OCI-LY3 (cell line): ENCODE results near the gene LRRC56.

ENCODE experiments used
- H2AFZ ChIP-seq: fragments of 200-600, 300-600 bp; shearing (Covaris generic); 2 replicates; pipeline ENCODE4 v1.6.0; 2014; ENCODE audit warnings: antibody characterized with exemption, low read depth, low read length
- H3K27ac ChIP-seq: fragments of 200-600, 300-600 bp; sonication (generic); 2 replicates; pipeline ENCODE4 v1.5.1; 2014; ENCODE audit warnings: mild to moderate bottlenecking, low read length, moderate library complexity, mixed read lengths
- H3K27me3 ChIP-seq: fragments of 200-600, 300-600 bp; sonication (generic); 2 replicates; pipeline ENCODE4 v1.6.1; 2014; ENCODE audit warnings: low read depth, low read length, mixed read lengths
- H3K36me3 ChIP-seq: fragments of 200-600, 300-600 bp; sonication (generic); replicated peaks from 2 replicates; pipeline ENCODE3; 2014; ENCODE audit warnings: low read depth, low read length, mixed read lengths
- H3K4me1 ChIP-seq: fragments of 300-600, 200-600 bp; sonication (generic); 2 replicates; pipeline ENCODE4 v1.6.1; 2014; ENCODE audit warnings: low read length, mixed read lengths
- H3K4me2 ChIP-seq: fragments of 200-600, 300-600 bp; sonication (generic); 2 replicates; pipeline ENCODE4 v1.6.1; 2014; ENCODE audit warnings: low read length, mixed read lengths
- H3K4me3 ChIP-seq: fragments of 300-600, 200-600 bp; sonication (generic); 2 replicates; pipeline ENCODE4 v1.5.1; 2014; ENCODE audit warnings: antibody characterized with exemption, mild to moderate bottlenecking, low read length, moderate library complexity
- H3K79me2 ChIP-seq: fragments of 300-600, 200-600 bp; shearing (Covaris generic); 2 replicates; pipeline ENCODE4 v1.6.1; 2014; ENCODE audit warnings: mild to moderate bottlenecking, low read length, mixed read lengths
- H3K9ac ChIP-seq: fragments of 300-600, 200-600 bp; shearing (Covaris generic); 2 replicates; pipeline ENCODE4 v1.6.0; 2014; ENCODE audit warnings: mild to moderate bottlenecking, low read length, moderate library complexity
- H3K9me3 ChIP-seq: fragments of 200-600, 300-600 bp; shearing (Covaris generic); 2 replicates; pipeline ENCODE4 v1.6.1; 2014; ENCODE audit warnings: low read length, mixed read lengths; ENCODE audit not compliant: insufficient read depth
- H4K20me1 ChIP-seq: fragments of 200-600, 300-600 bp; sonication (generic); 2 replicates; pipeline ENCODE4 v1.6.1; 2016; ENCODE audit warnings: low read length, mixed read lengths; ENCODE audit not compliant: insufficient read depth
- EZH2phosphoT487 ChIP-seq: fragments of 200-600 bp; shearing (Covaris generic); IDR thresholded peaks from 2 replicates; pipeline ENCODE4 v1.6.1; 2018; ENCODE audit warnings: antibody characterized with exemption, mixed run types, low read depth
- TF ChIP-seq, protein P1 (sequence below): fragments of 200-600, 300-600 bp; sonication (generic); IDR thresholded peaks from 2 replicates; pipeline ENCODE4 v1.5.1; 2014; ENCODE audit warnings: antibody characterized with exemption, low read length, low read depth

Gene LRRC56

DNA sequence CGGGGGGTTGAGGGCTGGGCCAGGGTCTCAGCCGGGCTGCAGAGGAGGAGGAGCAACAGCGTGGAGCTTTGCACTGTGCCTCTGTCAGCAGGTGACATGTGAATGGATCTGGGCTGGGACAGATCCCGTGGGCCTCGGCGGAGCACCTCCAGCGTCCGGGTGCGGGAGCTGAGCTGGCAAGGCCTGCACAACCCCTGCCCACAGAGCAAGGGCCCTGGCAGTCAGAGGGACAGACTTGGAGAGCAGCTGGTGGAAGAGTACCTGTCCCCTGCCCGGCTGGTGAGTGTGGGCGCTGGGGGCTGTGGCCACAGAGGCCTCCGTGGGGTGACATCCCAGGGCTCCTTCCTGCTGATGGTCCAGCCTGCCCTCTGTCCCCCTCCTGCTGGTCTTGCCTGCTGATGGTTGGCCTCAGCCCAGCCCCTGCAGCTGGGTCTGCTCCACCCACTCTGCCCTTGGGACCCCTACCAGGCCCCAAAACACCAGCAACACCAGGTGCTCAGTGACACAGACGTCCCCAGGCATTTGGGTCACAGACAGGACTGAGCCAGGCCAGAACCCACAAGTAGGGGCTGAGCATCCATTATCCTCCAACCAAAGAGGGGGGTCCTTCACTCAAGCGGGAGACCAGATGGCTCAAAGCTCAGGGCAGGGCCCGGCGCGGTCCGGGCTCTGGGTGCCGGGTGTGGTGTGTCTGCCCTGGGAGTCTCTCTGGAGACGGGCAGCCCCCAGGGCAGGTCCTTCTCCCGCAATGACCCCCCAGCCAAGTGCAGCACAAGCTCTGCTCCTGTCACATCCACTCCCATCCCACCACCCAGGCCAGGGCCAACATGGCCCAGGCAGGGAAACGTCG lies 3.5 kb downstream of the LRRC56 start:
- no peaks in the 10 kb centered on the region for H4K20me1 ChIP-seq
- H3K27ac ChIP-seq = no peak overlapping the region
- TF ChIP-seq, protein P1, sequence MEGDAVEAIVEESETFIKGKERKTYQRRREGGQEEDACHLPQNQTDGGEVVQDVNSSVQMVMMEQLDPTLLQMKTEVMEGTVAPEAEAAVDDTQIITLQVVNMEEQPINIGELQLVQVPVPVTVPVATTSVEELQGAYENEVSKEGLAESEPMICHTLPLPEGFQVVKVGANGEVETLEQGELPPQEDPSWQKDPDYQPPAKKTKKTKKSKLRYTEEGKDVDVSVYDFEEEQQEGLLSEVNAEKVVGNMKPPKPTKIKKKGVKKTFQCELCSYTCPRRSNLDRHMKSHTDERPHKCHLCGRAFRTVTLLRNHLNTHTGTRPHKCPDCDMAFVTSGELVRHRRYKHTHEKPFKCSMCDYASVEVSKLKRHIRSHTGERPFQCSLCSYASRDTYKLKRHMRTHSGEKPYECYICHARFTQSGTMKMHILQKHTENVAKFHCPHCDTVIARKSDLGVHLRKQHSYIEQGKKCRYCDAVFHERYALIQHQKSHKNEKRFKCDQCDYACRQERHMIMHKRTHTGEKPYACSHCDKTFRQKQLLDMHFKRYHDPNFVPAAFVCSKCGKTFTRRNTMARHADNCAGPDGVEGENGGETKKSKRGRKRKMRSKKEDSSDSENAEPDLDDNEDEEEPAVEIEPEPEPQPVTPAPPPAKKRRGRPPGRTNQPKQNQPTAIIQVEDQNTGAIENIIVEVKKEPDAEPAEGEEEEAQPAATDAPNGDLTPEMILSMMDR = no peak
- TF ChIP-seq EZH2phosphoT487 = no peak
- H3K4me1 ChIP-seq = peaks cover 14% of the 10 kb centered on the region; the same call in 1 of the 2 replicates
- H2AFZ ChIP-seq = no peak overlapping the region
- H3K79me2 ChIP-seq = no peaks in the 10 kb centered on the region
- no peaks in the 10 kb centered on the region for H3K27me3 ChIP-seq
- no peaks in the 10 kb centered on the region for H3K36me3 ChIP-seq
- no peak overlapping the region for H3K9ac ChIP-seq
- H3K4me3 ChIP-seq = no peak overlapping the region
- H3K9me3 ChIP-seq = no peaks in the 10 kb centered on the region
- no peak overlapping the region for H3K4me2 ChIP-seq

DNA sequence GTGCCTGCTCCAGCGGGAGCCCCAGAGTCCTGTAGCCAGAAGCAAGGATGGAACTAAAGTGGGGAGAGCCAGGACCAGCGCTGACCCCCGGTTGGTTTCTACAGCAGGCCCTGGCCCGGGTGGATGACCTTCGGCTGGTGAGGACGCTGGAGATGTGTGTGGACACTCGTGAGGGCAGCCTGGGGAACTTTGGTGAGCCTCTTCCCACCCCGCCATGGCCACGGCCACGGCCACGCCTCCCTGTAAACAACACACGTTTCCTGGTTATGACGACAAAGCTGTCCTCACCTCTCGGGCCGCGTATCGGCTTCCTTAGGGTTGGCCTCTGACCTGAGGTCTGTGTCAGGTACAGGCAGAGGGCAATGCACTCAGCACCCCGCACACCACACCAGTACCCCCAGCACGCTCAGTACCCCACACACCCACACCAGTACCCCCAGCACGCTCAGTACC lies 4.1 kb downstream of the LRRC56 start:
- no peak for TF ChIP-seq EZH2phosphoT487
- TF ChIP-seq, protein P1 = no peak
- Histone ChIP-seq H3K79me2 (no peaks in the 10 kb centered on the region), H3K4me2 (no peak overlapping the region), H4K20me1 (no peaks in the 10 kb centered on the region), H2AFZ (no peak overlapping the region), H3K9ac (no peak overlapping the region), H3K27me3 (no peaks in the 10 kb centered on the region), H3K27ac (no peak overlapping the region), H3K4me3 (no peak overlapping the region), H3K4me1 (peaks cover 14% of the 10 kb centered on the region; the same call in 1 of the 2 replicates), H3K9me3 (no peaks in the 10 kb centered on the region), H3K36me3 (no peaks in the 10 kb centered on the region)

DNA sequence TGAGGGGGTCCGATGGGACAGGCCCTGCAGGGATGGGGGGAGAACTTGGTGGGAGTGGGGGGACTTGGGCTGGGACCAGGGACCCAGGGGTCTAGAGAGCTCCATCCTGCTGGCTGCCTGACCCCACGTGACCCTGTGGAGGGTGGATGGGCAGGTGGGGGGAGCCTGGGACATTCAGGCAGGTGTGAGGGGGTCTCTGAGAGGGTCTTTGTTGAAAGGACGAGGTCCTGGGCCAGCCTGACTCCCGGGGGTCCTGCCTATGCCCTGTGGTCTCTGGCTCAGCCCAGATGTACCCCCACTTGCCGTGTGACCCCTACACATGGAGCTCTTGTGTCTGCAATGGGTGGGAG lies 7.5 kb downstream of the LRRC56 start:
- H3K27ac ChIP-seq = no peak overlapping the region
- H2AFZ ChIP-seq = no peak overlapping the region
- TF ChIP-seq, protein P1 = no peak
- no peak for TF ChIP-seq EZH2phosphoT487
- no peaks in the 10 kb centered on the region for H3K27me3 ChIP-seq
- no peak overlapping the region for H3K4me3 ChIP-seq
- H4K20me1 ChIP-seq = no peaks in the 10 kb centered on the region
- H3K4me2 ChIP-seq = no peak overlapping the region
- H3K4me1 ChIP-seq = no peaks in the 10 kb centered on the region
- H3K9ac ChIP-seq = no peak overlapping the region
- no peaks in the 10 kb centered on the region for H3K36me3 ChIP-seq
- H3K79me2 ChIP-seq = no peaks in the 10 kb centered on the region
- no peaks in the 10 kb centered on the region for H3K9me3 ChIP-seq

DNA sequence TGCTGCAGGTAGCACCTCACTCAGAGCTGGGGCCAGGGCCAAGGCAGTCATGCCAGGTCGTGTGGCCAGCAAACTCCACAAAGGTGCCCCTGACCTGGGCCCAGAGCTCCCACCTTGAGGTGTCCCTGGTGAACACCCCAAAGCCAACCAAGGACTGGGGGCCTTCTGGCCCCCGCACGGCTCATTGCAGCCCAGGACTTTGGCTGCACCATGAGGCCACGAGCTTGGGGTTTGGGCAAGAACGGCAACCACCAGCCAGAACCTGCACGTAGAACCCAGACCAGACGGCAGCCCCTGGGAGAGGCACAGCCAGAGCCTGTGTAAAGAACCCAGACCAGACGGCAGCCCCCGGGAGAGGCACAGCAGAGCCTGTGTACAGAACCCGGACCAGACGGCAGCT lies 7.8 kb downstream of the LRRC56 start:
- no peaks in the 10 kb centered on the region for H3K36me3 ChIP-seq
- no peak overlapping the region for H3K4me2 ChIP-seq
- no peak overlapping the region for H3K27ac ChIP-seq
- no peaks in the 10 kb centered on the region for H4K20me1 ChIP-seq
- no peaks in the 10 kb centered on the region for H3K9me3 ChIP-seq
- no peak overlapping the region for H2AFZ ChIP-seq
- no peak overlapping the region for H3K9ac ChIP-seq
- TF ChIP-seq, protein P1 = no peak
- no peak for TF ChIP-seq EZH2phosphoT487
- H3K4me3 ChIP-seq = no peak overlapping the region
- H3K27me3 ChIP-seq = no peaks in the 10 kb centered on the region
- no peaks in the 10 kb centered on the region for H3K4me1 ChIP-seq
- no peaks in the 10 kb centered on the region for H3K79me2 ChIP-seq
